ENCODE data around the gene ARHGAP15. TPM values are rescaled to one million over a fixed set of nuclear protein-coding genes. Genes with fewer than 3 reads are reported as not detected.

ARHGAP15 gene
- total RNA-seq, 4 donors from 2014 or later, result 7.9 to 32.5 (median 20.7) TPM

DNA sequence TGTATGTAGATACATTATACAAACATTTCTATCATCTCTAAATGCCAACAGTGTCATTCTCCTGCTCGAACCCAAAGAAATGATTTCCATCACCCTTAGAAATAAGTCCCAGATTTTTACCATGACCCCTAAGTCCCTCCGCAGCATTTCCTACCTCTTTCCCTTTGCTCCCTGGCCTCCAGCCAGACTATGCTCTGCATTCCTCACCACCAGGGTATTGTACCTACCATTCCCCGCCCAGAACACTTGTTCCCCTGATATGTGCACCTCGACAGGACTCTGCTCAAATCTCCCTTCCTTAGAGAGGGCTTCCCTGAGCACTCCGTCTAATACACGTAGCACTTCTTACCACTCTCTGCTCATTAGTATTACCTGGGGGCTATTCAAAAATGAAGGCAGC, 630.2 kb downstream of the ARHGAP15 start:
- TF ChIP-seq, protein P1, sequence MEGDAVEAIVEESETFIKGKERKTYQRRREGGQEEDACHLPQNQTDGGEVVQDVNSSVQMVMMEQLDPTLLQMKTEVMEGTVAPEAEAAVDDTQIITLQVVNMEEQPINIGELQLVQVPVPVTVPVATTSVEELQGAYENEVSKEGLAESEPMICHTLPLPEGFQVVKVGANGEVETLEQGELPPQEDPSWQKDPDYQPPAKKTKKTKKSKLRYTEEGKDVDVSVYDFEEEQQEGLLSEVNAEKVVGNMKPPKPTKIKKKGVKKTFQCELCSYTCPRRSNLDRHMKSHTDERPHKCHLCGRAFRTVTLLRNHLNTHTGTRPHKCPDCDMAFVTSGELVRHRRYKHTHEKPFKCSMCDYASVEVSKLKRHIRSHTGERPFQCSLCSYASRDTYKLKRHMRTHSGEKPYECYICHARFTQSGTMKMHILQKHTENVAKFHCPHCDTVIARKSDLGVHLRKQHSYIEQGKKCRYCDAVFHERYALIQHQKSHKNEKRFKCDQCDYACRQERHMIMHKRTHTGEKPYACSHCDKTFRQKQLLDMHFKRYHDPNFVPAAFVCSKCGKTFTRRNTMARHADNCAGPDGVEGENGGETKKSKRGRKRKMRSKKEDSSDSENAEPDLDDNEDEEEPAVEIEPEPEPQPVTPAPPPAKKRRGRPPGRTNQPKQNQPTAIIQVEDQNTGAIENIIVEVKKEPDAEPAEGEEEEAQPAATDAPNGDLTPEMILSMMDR (IDR thresholded peaks at IDR 0.05; ENCODE audit: low read depth), result no peak

DNA sequence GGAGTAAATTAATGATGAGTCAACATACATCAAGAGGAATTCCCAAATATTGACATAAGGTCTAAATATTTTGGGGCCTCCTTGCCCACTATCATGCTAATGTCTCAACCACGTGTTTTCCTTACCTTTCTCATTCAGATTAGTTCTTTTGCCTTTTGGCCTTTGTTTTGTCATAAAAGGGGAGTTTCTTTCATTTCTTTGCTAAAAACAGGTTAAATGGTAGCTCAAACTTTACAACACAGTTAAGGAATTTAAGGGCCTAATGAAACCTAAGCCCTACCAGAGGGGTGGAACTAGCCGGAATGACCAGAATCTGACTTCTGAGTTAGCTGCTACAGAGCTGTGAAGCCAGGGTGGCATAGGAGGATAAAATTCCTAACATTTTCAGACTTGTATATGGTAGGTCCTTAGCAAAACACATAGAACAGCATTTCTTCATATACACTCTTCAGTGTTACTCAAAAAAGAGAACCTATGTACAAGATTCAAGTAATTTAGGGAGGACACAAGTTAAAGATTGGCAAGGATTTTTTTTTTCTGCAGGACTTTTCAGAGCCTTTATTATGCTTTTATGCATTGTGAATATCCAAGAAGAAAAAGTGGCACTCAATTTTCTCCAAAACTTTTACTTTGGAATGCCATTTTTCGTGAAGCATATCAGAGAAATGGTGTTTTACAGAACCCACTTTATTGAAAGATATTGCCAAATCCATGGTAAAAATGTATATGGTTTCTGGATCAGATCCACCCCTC, 633.1 kb downstream of the ARHGAP15 start:
- TF ChIP-seq, protein P1 (IDR thresholded peaks at IDR 0.05; ENCODE audit: low read depth), result no peak

GRCh38 chr2:143764261-143764660, 635.0 kb downstream of the ARHGAP15 start:
- TF ChIP-seq, protein P1 (IDR thresholded peaks at IDR 0.05; ENCODE audit: low read depth), result no peak

- TF ChIP-seq, protein P1 (IDR thresholded peaks at IDR 0.05; ENCODE audit: low read depth), result no peak
Observed at GRCh38 chr2:143764706-143765105, 635.5 kb downstream of the ARHGAP15 start.

DNA sequence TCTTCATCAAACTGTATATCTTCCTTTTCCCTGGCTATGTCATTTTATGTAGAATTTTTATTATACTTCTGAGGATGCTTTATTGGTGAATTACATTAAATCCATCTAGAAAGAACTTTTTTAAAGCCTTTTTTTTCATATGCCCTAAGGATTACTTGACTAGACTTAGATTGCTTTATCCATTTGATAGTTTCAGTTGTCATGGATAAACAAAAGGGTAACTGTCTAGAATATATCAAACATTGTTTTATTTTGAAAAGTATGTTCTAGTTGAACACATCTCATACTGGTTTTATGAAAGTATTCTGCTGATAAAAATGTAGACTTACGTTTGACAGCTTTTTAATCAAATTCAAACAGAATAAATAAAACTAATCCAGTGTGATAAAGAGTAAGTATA, 639.8 kb downstream of the ARHGAP15 start:
- TF ChIP-seq, protein P1 (IDR thresholded peaks at IDR 0.05; ENCODE audit: low read depth), result no peak

DNA sequence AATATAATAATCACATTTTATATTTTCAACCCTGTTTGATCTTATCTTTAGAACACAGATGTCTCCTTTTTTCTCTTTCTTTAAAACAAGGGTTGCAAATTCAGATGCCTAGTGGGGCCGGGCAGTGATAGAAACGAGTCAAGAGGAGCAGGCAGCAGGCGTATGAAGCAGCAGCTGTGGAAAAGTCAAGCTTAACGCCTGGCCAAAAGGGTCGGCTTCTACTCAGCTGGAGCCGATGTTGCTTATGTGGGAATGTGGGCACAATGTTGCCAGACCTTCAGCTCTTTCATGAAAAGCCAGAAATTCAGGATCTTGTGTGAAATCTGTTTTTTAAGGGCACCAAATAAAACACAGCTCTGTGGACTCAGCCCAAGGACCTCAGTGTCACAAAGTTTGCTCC, 642.7 kb downstream of the ARHGAP15 start:
- TF ChIP-seq, protein P1 (IDR thresholded peaks at IDR 0.05; ENCODE audit: low read depth), result no peak

DNA sequence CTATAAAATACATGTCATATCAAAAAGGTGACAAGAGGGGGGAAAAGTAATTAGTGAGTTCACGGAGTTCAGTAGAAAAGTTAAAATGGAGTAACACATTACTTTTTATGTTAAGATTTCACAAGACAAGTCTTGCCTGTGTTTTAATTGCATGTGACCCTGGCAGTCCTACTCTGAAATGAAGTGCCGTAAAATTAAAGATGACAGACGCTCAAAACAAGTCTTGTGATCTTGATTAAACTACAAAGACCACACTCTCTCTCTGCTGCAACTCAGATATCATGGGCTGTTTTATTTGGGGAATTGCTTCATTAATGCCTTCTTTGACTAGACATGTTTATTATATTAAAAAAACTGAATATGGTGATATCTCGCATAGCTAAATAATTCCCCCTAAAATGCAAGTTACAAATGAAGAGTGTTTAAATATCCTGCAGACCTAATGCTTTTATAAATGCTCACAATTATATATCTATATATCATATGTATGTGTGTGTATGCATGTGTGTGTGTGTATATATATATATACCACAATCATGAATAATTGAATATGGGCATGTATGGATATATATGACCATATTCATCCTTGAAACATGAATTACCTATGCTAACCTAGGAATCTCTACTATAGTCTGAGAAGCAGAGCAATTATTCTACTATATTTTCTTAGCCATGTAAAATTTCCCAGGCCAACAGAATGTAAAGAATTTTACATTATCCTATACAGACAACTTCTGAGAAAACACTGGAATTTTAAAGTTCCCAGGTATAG, 647.5 kb downstream of the ARHGAP15 start:
- TF ChIP-seq, protein P1 (IDR thresholded peaks at IDR 0.05; ENCODE audit: low read depth), result no peak
